HUES48 (cell line): ENCODE data around the gene SLC49A3.

Experiments used
- H3K27ac ChIP-seq: one replicate; pipeline ENCODE4 v1.7.0; 2013; ENCODE audit warnings: low read depth, low read length, inconsistent platforms
- H3K27me3 ChIP-seq: 2 replicates; pipeline ENCODE4 v1.6.1; 2013; ENCODE audit warnings: mild to moderate bottlenecking, low read length; ENCODE audit not compliant: control insufficient read depth, insufficient read depth
- H3K36me3 ChIP-seq: 2 replicates; pipeline ENCODE4 v1.6.1; 2013; ENCODE audit warnings: low read length; ENCODE audit not compliant: control insufficient read depth, insufficient read depth
- H3K4me1 ChIP-seq: 2 replicates; pipeline ENCODE4 v1.6.1; 2013; ENCODE audit warnings: mild to moderate bottlenecking, low read length; ENCODE audit not compliant: control insufficient read depth, insufficient read depth
- H3K4me3 ChIP-seq: 2 replicates; pipeline ENCODE4 v1.5.1; 2013; ENCODE audit warnings: mild to moderate bottlenecking, low read depth, low read length
- H3K9ac ChIP-seq: 2 replicates; pipeline ENCODE4 v1.6.1; 2013; ENCODE audit warnings: mild to moderate bottlenecking, low read depth, low read length, moderate library complexity
- H3K9me3 ChIP-seq: 2 replicates; pipeline ENCODE4 v1.6.1; 2013; ENCODE audit warnings: low read length; ENCODE audit not compliant: control insufficient read depth, insufficient read depth

The SLC49A3 gene

DNA sequence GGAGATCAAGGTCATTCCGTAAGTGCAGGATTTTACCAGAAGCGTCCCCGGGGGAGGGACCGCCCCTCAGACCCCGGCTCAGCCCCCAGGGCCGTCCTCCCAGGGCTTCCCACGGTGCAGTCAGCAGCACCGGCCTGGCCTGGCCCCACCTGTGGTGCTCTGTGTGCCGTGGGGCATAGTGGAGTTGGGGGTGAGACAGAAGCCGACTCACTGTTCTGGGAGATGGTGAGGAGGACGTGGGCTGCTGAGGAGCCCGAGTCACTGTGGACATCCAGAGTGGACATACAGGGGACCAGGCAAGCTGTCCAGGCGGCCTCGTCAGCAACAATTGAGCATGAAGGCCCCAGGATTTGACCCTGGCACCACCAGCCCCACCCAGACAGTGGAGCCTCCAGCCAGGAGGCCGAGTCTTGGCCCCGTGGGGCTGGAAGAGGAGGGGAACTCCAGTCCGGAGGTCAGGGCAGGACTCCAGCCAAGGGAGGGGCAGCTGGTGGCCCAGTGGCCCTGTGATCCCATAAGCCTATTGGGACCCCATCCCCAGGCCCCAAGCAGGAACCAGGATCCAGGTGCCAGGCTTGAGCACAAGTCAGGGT, 34.0 kb downstream of the SLC49A3 start:
- Histone ChIP-seq H3K4me3 (no peak overlapping the region), H3K27ac (no peak overlapping the region), H3K36me3 (no peaks in the 10 kb centered on the region), H3K9ac (no peak overlapping the region), H3K27me3 (no peaks in the 10 kb centered on the region), H3K4me1 (no peaks in the 10 kb centered on the region), H3K9me3 (no peaks in the 10 kb centered on the region)

DNA sequence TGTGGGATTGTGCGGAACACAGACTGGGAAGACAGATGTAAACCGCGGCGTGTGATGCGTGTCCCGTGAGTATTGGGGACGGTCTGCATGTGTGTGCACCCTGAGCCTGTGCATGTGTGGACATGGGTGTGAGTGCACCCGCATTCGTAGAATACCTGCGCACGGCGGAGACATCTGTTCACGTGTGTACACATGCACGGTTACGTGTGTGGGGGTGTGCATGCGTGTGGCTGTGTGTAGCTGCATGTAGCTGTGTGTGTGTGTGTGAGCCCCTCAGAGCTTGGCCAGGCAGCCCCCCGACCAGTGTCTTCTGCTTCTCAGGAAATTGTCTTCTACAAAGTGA, 34.5 kb downstream of the SLC49A3 start:
- H3K4me3 ChIP-seq, result no peak overlapping the region
- no peaks in the 10 kb centered on the region for H3K4me1 ChIP-seq
- no peaks in the 10 kb centered on the region for H3K9me3 ChIP-seq
- no peak overlapping the region for H3K27ac ChIP-seq
- no peaks in the 10 kb centered on the region for H3K27me3 ChIP-seq
- H3K36me3 ChIP-seq, result no peaks in the 10 kb centered on the region
- no peak overlapping the region for H3K9ac ChIP-seq

DNA sequence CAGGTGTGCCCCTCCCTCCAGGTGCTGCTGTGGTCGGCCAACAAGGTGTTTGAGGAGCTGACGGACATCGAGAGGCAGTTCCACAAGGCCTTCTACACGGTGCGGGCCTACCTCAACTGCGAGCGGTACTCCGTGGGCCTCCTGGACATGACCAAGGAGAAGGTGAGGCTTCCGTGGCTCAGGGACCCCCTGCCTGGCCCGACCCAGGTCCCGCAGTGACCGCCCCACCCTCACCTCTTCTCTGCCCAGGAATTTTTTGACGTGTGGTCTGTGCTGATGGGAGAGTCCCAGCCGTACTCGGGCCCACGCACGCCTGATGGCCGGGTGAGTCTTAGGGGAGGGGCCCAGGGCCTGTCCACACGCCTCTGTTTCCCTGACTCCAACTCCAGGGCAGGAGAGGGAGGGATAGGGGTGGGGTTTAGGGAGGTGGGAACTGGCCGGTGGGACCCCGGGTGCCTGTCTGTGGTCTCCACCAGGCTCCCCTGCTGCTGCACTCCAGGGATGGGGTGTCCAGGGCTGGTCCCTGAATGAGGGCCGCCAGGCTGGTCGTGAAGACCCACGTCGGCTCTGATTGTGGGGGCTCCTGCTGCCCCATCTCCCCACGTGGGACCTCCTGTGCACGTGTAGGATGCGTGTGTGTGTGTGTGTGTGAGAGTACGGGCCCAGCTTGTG, 35.0 kb downstream of the SLC49A3 start:
- H3K27me3 ChIP-seq, result no peaks in the 10 kb centered on the region
- H3K4me3 ChIP-seq, result no peak overlapping the region
- no peak overlapping the region for H3K9ac ChIP-seq
- no peak overlapping the region for H3K27ac ChIP-seq
- no peaks in the 10 kb centered on the region for H3K36me3 ChIP-seq
- no peaks in the 10 kb centered on the region for H3K9me3 ChIP-seq
- no peaks in the 10 kb centered on the region for H3K4me1 ChIP-seq

DNA sequence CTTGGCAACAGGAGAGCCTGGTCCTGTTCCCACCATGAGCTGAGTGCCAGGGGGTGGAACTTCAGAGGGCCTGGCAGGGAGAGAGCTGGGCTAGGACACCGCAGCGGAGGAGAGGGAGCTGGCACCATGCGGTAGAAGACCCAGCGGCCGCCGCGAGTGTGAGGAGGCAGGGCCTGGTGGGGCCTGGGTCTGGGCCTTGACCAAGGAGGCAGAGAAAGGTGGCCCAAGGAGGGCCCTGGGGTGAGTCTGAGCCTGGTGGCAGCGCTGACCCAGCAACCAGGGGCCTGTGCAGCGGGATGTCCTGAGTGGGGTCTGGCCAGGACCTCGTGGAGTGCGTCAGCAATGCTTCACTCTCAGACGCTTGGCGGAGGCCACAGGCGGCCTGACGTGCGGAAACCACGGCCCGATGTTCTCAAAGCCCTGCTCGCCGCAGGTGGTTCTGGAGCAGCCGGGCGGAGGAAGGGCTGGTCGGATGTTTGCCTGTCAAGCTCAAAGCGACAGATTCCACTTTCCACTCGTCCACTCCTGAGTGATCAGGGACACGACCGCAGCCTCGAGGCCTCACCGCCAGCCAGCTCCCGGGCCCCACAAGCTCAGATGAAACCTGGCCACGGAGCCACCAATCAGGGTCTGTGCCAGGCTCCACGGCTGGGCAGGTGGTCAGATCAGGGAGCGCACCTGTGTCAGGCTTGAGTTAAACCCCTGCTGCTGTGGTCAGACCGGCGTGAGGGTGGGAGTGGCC, 35.7 kb downstream of the SLC49A3 start:
- Histone ChIP-seq H3K9ac (no peak overlapping the region), H3K4me3 (no peak overlapping the region), H3K36me3 (no peaks in the 10 kb centered on the region), H3K27me3 (no peaks in the 10 kb centered on the region), H3K27ac (no peak overlapping the region), H3K9me3 (no peaks in the 10 kb centered on the region), H3K4me1 (peaks cover 6% of the 10 kb centered on the region; the same call in 1 of the 2 replicates)

DNA sequence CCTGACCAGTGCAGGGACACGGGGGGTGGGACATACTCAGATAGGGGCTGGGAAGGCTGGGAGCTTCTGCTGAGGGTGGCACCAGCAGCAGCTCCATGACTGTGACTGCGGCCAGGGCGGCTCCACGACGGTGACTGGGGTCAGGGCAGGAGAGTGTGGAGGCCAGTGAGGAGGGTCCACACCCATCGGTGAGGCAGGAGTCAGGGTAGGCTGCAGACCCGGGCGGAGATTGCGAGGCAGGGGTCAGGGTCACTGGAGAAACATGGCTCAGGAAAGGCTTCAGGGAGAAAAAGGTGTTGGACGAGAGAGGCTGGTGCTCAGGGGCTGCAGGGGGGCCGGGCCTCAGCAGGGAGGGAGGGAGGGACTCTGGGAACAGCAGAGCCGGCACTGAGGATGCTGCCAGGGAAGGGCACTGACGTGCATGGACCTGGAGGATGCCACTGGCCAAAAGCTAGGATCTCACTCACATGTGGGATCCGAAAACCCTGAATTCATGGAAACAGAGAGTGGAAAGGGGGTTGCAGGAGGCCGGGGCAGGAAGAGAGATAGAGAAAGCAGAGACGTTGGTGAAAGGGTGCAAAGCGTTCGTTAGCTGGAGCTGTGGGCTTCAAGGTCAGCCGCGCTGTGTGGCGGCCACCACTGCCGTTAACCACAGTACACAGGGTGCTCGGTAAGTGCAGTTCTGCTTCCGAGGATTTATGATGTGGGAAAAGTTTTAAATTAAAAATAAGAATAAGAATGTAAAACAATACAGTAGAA, 36.9 kb downstream of the SLC49A3 start:
- no peaks in the 10 kb centered on the region for H3K27me3 ChIP-seq
- peaks cover 9% of the 10 kb centered on the region; the same call in 1 of the 2 replicates for H3K4me1 ChIP-seq
- H3K9me3 ChIP-seq, result no peaks in the 10 kb centered on the region
- no peak overlapping the region for H3K27ac ChIP-seq
- no peak overlapping the region for H3K4me3 ChIP-seq
- no peak overlapping the region for H3K9ac ChIP-seq
- no peaks in the 10 kb centered on the region for H3K36me3 ChIP-seq

DNA sequence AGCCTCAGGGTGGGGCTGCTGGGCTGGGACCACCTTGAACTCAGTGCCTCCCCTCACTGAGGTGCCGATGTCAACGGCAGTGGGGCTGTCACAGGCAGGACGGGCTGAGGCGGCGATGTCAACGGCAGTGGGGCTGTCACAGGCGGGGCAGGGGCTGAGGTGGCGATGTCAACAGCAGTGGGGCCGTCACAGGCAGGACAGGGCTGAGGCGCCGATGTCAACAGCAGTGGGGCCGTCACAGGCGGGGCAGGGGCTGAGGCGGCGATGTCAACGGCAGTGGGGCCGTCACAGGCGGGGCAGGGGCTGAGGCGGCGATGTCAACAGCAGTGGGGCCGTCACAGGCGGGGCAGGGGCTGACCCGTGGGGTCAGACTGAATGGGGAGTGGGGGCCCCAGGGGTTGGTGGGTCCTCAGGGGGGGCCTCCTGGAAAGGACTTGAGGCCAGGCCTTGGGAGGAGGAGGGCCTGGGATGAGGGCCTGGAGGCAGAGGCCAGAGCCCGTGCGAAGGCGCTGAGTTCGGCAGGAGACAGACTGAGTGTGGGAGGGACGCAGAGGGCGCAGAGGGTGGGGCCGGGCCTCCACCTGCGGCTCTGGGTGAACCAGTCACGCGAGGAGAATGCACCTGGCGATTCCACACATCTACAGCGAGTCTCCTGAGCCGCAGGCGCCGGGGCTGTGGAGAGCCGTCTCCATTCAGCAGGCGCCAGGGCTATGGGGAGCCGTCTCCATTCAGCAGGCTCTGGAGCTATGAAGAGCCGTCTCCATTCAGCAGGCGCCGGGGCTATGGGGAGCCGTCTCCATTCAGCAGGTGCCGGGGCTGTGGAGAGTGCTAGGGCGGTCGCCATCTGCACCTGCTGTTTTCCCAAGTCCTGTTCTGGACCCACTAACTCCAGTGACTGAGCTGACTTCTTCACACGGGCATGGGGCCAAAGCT, 37.7 kb downstream of the SLC49A3 start:
- Histone ChIP-seq H3K9ac (no peak overlapping the region), H3K36me3 (no peaks in the 10 kb centered on the region), H3K27ac (no peak overlapping the region), H3K9me3 (no peaks in the 10 kb centered on the region), H3K4me1 (peaks cover 9% of the 10 kb centered on the region; the same call in 1 of the 2 replicates), H3K27me3 (no peaks in the 10 kb centered on the region), H3K4me3 (no peak overlapping the region)

DNA sequence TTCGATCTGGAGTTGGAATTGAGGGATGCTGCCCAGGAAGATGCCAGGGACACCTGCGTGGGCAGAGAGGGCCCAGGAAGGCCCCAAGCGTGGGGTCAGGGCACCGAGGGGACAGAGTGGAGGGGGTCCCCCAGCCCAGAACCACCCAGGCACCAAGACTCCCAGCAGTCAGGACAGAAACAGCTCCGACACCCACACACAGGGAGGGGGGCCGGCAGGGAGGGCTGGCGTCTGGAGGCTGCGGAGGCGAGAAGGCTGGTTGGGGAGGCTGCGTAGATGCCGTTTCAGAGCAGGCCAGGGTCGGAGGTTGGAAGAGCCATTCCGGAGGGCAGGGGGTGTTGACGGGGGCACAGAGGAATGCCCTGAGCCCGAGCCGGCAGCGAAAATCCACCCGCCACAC, 38.5 kb downstream of the SLC49A3 start:
- Histone ChIP-seq H3K9ac (no peak overlapping the region), H3K9me3 (no peaks in the 10 kb centered on the region), H3K36me3 (no peaks in the 10 kb centered on the region), H3K27me3 (no peaks in the 10 kb centered on the region), H3K4me1 (peaks cover 9% of the 10 kb centered on the region; the same call in 1 of the 2 replicates), H3K27ac (no peak overlapping the region), H3K4me3 (no peak overlapping the region)

DNA sequence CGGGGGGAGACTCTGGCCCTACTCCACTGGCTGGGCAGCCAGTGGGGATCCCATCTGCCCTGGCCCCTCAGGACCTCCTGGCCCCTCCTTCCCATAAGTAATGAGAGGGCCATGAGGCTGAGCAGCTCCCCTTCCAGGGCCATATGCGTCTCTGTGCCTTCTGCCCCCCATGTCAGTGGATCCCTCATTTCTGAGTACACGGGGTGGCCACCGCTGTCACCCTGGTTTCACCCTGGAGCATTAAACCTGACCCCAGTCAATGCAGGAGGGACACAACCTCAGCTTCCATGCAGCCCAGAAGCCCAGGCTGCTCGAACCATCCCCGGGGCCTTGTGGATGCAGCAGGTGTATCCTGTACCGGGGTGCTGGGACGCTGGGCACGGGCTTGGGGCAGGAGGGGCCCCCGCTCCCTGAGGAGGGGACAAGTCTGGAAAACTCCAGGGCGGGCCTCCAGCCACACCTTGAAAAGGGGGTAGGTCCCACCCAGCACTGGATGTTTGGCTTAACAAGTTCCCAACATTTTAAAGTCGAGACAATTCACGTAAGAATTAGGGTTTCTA, 39.1 kb downstream of the SLC49A3 start:
- Histone ChIP-seq H3K27me3 (no peaks in the 10 kb centered on the region), H3K4me3 (no peak overlapping the region), H3K9me3 (no peaks in the 10 kb centered on the region), H3K27ac (no peak overlapping the region), H3K9ac (no peak overlapping the region), H3K4me1 (peaks cover 9% of the 10 kb centered on the region; the same call in 1 of the 2 replicates), H3K36me3 (no peaks in the 10 kb centered on the region)

DNA sequence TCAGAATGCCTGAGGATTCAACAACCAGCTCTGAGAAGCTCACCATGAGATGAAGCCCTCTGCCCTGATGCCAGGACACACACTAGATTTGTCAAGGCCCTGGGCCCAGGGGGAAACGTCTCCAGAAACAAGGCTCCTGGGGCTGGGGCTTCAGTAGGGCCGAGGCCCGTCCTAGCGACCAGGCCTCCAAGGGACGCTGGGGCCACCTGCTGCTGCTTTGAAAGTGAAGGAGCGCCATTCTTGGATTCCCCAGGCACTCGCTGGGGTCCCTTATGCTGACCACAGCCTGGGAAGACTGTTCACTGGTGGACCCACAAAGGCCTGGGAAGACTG, 39.7 kb downstream of the SLC49A3 start:
- H3K9me3 ChIP-seq, result no peaks in the 10 kb centered on the region
- peaks cover 9% of the 10 kb centered on the region; the same call in 1 of the 2 replicates for H3K4me1 ChIP-seq
- no peaks in the 10 kb centered on the region for H3K27me3 ChIP-seq
- H3K4me3 ChIP-seq, result no peak overlapping the region
- no peak overlapping the region for H3K9ac ChIP-seq
- no peaks in the 10 kb centered on the region for H3K36me3 ChIP-seq
- no peak overlapping the region for H3K27ac ChIP-seq
